GM23248 (cell line): ENCODE results near the gene RNASEL. TPM values are rescaled to one million over a fixed set of nuclear protein-coding genes. Genes with fewer than 3 reads are reported as not detected.
A peak's percentile ranks its signal among the peaks of the same experiment; 100 is the strongest.

ENCODE experiments used
- DNase-seq: peaks from one replicate; pipeline ENCODE4 v3.0.0-alpha.2; 2015
- H2AFZ ChIP-seq: fragments of 200-600 bp; sonication (generic); 2 replicates; pipeline ENCODE4 v1.6.1; 2016; ENCODE audit warnings: antibody characterized with exemption
- H3F3A ChIP-seq: fragments of 200-600 bp; sonication (generic); 2 replicates; pipeline ENCODE4 v1.6.1; 2016; ENCODE audit warnings: mild to moderate bottlenecking, antibody characterized with exemption, mixed run types; ENCODE audit not compliant: insufficient read depth
- H3K27ac ChIP-seq: fragments of 200-600 bp; sonication (generic); 2 replicates; pipeline ENCODE4 v1.5.1; 2016; ENCODE audit warnings: mild to moderate bottlenecking
- H3K27me3 ChIP-seq: fragments of 200-600 bp; sonication (generic); replicated peaks from 2 replicates; pipeline ENCODE4 v1.6.1; 2016; ENCODE audit warnings: mild to moderate bottlenecking; ENCODE audit not compliant: insufficient read depth
- H3K36me3 ChIP-seq: fragments of 200-600 bp; sonication (generic); 2 replicates; pipeline ENCODE4 v1.6.1; 2016; ENCODE audit warnings: low read depth, mild to moderate bottlenecking
- H3K4me1 ChIP-seq: fragments of 200-600 bp; sonication (generic); 2 replicates; pipeline ENCODE4 v1.6.1; 2016; ENCODE audit warnings: mild to moderate bottlenecking; ENCODE audit not compliant: insufficient read depth
- H3K4me2 ChIP-seq: fragments of 200-600 bp; sonication (generic); one replicate; pipeline ENCODE4 v1.6.1; 2016; ENCODE audit warnings: mild to moderate bottlenecking; ENCODE audit not compliant: unreplicated experiment
- H3K4me3 ChIP-seq: fragments of 200-600 bp; sonication (generic); 2 replicates; pipeline ENCODE4 v1.5.1; 2016; ENCODE audit warnings: mild to moderate bottlenecking
- H3K79me2 ChIP-seq: fragments of 200-600 bp; sonication (generic); 2 replicates; pipeline ENCODE4 v1.6.1; 2016; ENCODE audit warnings: mild to moderate bottlenecking; ENCODE audit not compliant: insufficient read depth
- H3K9ac ChIP-seq: fragments of 200-600 bp; sonication (generic); 2 replicates; pipeline ENCODE4 v1.6.1; 2016; ENCODE audit warnings: mild to moderate bottlenecking
- H3K9me2 ChIP-seq: fragments of 200-600 bp; sonication (generic); 2 replicates; pipeline ENCODE4 v1.6.1; 2016; ENCODE audit warnings: mixed run types, mild to moderate bottlenecking, moderate library complexity; ENCODE audit not compliant: insufficient read depth
- H3K9me3 ChIP-seq: fragments of 200-600 bp; sonication (generic); one replicate; pipeline ENCODE4 v1.6.1; 2017; ENCODE audit warnings: low read depth
- H4K20me1 ChIP-seq: fragments of 200-600 bp; sonication (generic); 2 replicates; pipeline ENCODE4 v1.6.0; 2016; ENCODE audit not compliant: insufficient read depth
- EZH2 ChIP-seq: fragments of 200-600 bp; sonication (generic); IDR thresholded peaks from 2 replicates; pipeline ENCODE4 v1.6.1; 2018; ENCODE audit warnings: antibody characterized with exemption, mild to moderate bottlenecking; ENCODE audit not compliant: insufficient read depth, poor library complexity, severe bottlenecking
- EZH2phosphoT487 ChIP-seq: fragments of 200-600 bp; sonication (generic); IDR thresholded peaks from 2 replicates; pipeline ENCODE4 v1.6.1; 2018; ENCODE audit warnings: antibody characterized with exemption, moderate library complexity, mild to moderate bottlenecking, low read depth; ENCODE audit not compliant: insufficient read depth
- WGBS, 2 experiments: methylation state at CpG; one replicate each; pipeline ENCODE4 v1.1.6; 2015 to 2017; ENCODE audit warnings: low lambda C conversion rate in 2 of 2, low coverage in 1 of 2; ENCODE audit errors: missing lambda C conversion rate in 2 of 2; 5-methylcytosine and 5-hydroxymethylcytosine counted together
- in situ Hi-C: fragments of 300-500 bp; cut with MboI; formaldehyde crosslinking; loops from 2 replicates; pipeline ENCODE4 v1.15.0; 2020
- polyA plus RNA-seq: library from polyadenylated mRNA; unstranded; fragments of >200 nt; fragmentation: Nextera tagmentation; extraction: Ambion mirVana; gene quantifications from 2 replicates; pipeline ENCODE4 v1.2.1, GENCODE V29; 2016
- total RNA-seq: library from RNA; depleted of rRNA; stranded (reverse); fragments of >200 nt; shearing (Covaris generic); gene quantifications from 2 replicates; pipeline ENCODE4 v1.2.3, GENCODE V29; 2014

The RNASEL gene
- total and polyA plus RNA-seq, 2 experiments from 2014 or later: 7.9 to 10.1 TPM

DNA sequence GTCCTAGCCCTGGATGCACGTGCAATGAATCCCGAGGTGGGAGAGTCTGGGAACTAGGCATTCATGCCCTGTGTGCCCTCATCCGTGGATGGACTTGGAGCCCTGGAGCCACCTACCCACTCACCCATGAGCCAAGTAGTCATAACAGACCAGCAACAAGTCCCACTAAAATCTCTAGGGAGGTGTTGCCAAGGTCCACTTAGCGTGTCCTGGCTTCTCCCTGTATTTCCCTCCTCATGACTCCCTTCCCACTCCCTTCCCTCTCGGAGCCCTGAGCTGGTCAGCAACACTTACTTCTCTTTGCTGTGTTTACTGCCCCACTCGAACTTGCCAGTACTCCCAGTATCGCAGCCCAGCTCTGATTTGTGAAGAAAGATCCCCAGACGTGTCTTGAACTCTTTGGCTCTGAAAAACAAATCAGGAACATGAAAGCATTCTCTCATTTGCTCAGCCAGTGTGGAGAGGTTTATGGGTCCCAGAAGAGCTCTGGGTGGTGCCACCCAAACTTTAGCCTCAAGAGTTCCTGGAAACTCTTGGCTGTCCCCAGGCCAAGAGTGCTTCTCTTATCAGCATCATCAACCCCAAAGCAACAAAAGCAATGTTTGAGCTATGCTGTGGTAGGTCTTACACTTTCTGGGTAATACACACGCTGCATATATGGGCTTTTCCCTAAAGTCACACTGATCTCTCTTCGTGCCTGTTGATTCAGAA is 14.0 kb upstream of the RNASEL start:
- in situ Hi-C loops: no loop called here
- WGBS, 2 experiments: 30 to 33% methylated on average over 10 of the region's 10 CpGs
- Histone ChIP-seq H3K4me1 (peaks cover 16% of the 10 kb centered on the region), H3K36me3 (no peaks in the 10 kb centered on the region), H3F3A (no peaks in the 10 kb centered on the region), H4K20me1 (no peaks in the 10 kb centered on the region), H3K4me3 (no peak overlapping the region), H3K27ac (no peak overlapping the region), H3K9ac (peak overlapping the region; percentile 64), H2AFZ (peak overlapping the region; percentile 89; the same call in 1 of the 2 replicates), H3K79me2 (no peaks in the 10 kb centered on the region), H3K9me2 (no peaks in the 10 kb centered on the region), H3K9me3 (no peaks in the 10 kb centered on the region), H3K27me3 (no peaks in the 10 kb centered on the region), H3K4me2 (no peak overlapping the region)
- DNase-seq: peak; percentile 41
- TF ChIP-seq EZH2phosphoT487: no peak
- TF ChIP-seq EZH2: no peak

GRCh38 chr1:182601913-182602312 is 12.9 kb upstream of the RNASEL start:
- Histone ChIP-seq H3K9me3 (no peaks in the 10 kb centered on the region), H3F3A (no peaks in the 10 kb centered on the region), H3K9ac (no peak overlapping the region), H4K20me1 (no peaks in the 10 kb centered on the region), H3K36me3 (no peaks in the 10 kb centered on the region), H3K4me2 (no peak overlapping the region), H3K4me1 (peaks cover 16% of the 10 kb centered on the region), H3K27ac (no peak overlapping the region), H3K27me3 (no peaks in the 10 kb centered on the region), H3K4me3 (no peak overlapping the region), H2AFZ (no peak overlapping the region), H3K79me2 (no peaks in the 10 kb centered on the region), H3K9me2 (no peaks in the 10 kb centered on the region)
- in situ Hi-C loops: no loop called here
- DNase-seq: no peak
- WGBS, 2 experiments: 75 to 77% methylated on average over 4 of the region's 4 CpGs
- no peak for TF ChIP-seq EZH2phosphoT487
- no peak for TF ChIP-seq EZH2

GRCh38 chr1:182601416-182601786 is 12.3 kb upstream of the RNASEL start:
- 23 to 27% methylated on average over 6 of the region's 6 CpGs for WGBS, 2 experiments
- H3K4me2 ChIP-seq: no peak overlapping the region
- H3K36me3 ChIP-seq: no peaks in the 10 kb centered on the region
- no peaks in the 10 kb centered on the region for H3K27me3 ChIP-seq
- H2AFZ ChIP-seq: no peak overlapping the region
- H3K4me1 ChIP-seq: peaks cover 16% of the 10 kb centered on the region
- H3K9me3 ChIP-seq: no peaks in the 10 kb centered on the region
- no peaks in the 10 kb centered on the region for H4K20me1 ChIP-seq
- no peak overlapping the region for H3K27ac ChIP-seq
- H3K9ac ChIP-seq: no peak overlapping the region
- no peaks in the 10 kb centered on the region for H3K9me2 ChIP-seq
- in situ Hi-C loops: no loop called here
- H3F3A ChIP-seq: no peaks in the 10 kb centered on the region
- TF ChIP-seq EZH2 (no peak), EZH2phosphoT487 (no peak)
- DNase-seq: peak; percentile 89
- no peaks in the 10 kb centered on the region for H3K79me2 ChIP-seq
- H3K4me3 ChIP-seq: no peak overlapping the region

DNA sequence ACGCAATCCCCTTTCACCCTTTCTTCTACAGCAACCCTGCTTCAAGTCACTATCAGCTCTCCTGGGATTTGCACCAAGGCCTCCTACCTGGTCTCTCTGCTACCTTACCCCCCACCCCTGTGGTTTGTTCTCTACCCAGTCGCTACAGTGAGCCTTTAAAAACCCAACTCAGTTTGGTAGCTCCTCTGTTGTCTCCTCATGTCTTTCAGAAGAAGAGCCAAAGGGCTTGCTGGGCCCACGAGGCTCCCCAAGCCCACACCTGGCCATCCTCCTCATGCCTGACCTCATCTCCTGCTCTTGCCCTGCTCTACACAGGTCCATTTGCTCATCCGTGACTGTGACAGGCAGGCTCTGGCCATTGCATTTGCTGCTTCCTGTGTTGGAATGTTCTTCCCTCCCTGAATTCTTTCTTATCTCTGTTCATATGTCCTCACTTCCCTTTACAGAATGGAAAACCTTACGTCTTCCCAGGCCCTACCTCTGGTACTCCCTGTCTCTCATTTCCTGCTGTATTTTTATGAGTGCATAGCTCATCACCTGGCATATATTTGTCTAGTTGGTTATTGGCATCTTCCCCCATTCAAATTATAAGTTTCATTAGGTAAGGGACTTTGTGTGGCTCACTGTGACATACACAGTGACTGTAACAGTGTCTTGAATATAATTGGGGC is 11.8 kb upstream of the RNASEL start:
- Histone ChIP-seq H3K9me2 (no peaks in the 10 kb centered on the region), H2AFZ (no peak overlapping the region)

More for the DNA sequence above, 11.8 kb upstream of the RNASEL start:
- H3K36me3 ChIP-seq: no peaks in the 10 kb centered on the region
- no peaks in the 10 kb centered on the region for H3F3A ChIP-seq
- TF ChIP-seq EZH2: no peak
- no peak for TF ChIP-seq EZH2phosphoT487
- no peaks in the 10 kb centered on the region for H4K20me1 ChIP-seq
- H3K79me2 ChIP-seq: no peaks in the 10 kb centered on the region
- DNase-seq: no peak
- no peaks in the 10 kb centered on the region for H3K9me3 ChIP-seq
- H3K4me3 ChIP-seq: no peak overlapping the region
- peaks cover 16% of the 10 kb centered on the region for H3K4me1 ChIP-seq
- WGBS, 2 experiments: 57 to 60% methylated on average over 5 of the region's 5 CpGs
- H3K27me3 ChIP-seq: no peaks in the 10 kb centered on the region
- H3K4me2 ChIP-seq: no peak overlapping the region
- H3K9ac ChIP-seq: no peak overlapping the region
- H3K27ac ChIP-seq: no peak overlapping the region
- in situ Hi-C loops: no loop called here
